ENCODE measurements around the gene RXFP3. TPM values are rescaled to one million over a fixed set of nuclear protein-coding genes. Genes with fewer than 3 reads are reported as not detected.
"Not testable (repeated sequence)": the region's sequence is repeated elsewhere in the genome, so short reads cannot be mapped to it uniquely, and the experiment has no call there.

RXFP3 gene
- total RNA-seq, 1 experiment from 2014 or later: not detected

GRCh38 chr5:33944543-33945132 is 8.5 kb downstream of the RXFP3 start:
- Histone ChIP-seq H3K36me3 (no peaks in the 10 kb centered on the region), H3K4me3 (no peak overlapping the region), H3K4me1 (no peaks in the 10 kb centered on the region), H3K27ac (no peak overlapping the region), H3K27me3 (peaks cover 19% of the 10 kb centered on the region; the same call in 1 of the 2 replicates), H3K9me3 (replicated peaks) (0 out of 2 replicates have a peak, but pooled peaks cover 2% of the 10 kb centered on the region)
- DNase-seq: no peak

GRCh38 chr5:33952175-33952574 is 16.0 kb downstream of the RXFP3 start:
- H3K4me1 ChIP-seq; H3K4me3 ChIP-seq; DNase-seq; H3K27ac ChIP-seq; H3K27me3 ChIP-seq; H3K9me3 ChIP-seq (replicated peaks); H3K36me3 ChIP-seq: not testable (repeated sequence)

- Histone ChIP-seq H3K4me3 (no peak overlapping the region), H3K9me3 (replicated peaks) (no peaks in the 10 kb centered on the region), H3K27ac (no peak overlapping the region), H3K27me3 (no peaks in the 10 kb centered on the region), H3K36me3 (no peaks in the 10 kb centered on the region), H3K4me1 (no peaks in the 10 kb centered on the region)
- DNase-seq: no peak
Measured at GRCh38 chr5:33957577-33958150, 21.5 kb downstream of the RXFP3 start.

- Histone ChIP-seq H3K4me3 (no peak overlapping the region), H3K27me3 (no peaks in the 10 kb centered on the region), H3K9me3 (replicated peaks) (no peaks in the 10 kb centered on the region), H3K27ac (no peak overlapping the region), H3K4me1 (no peaks in the 10 kb centered on the region), H3K36me3 (no peaks in the 10 kb centered on the region)
- DNase-seq: no peak
Measured at GRCh38 chr5:33958176-33958575, 22.0 kb downstream of the RXFP3 start.

GRCh38 chr5:33964132-33964700 is 28.0 kb downstream of the RXFP3 start:
- Histone ChIP-seq H3K9me3 (replicated peaks) (no peaks in the 10 kb centered on the region), H3K4me1 (no peaks in the 10 kb centered on the region), H3K36me3 (no peaks in the 10 kb centered on the region), H3K4me3 (no peak overlapping the region), H3K27me3 (no peaks in the 10 kb centered on the region), H3K27ac (no peak overlapping the region)
- no peak for DNase-seq

GRCh38 chr5:33966805-33967204 is 30.6 kb downstream of the RXFP3 start:
- no peaks in the 10 kb centered on the region for H3K36me3 ChIP-seq
- H3K4me1 ChIP-seq: no peaks in the 10 kb centered on the region
- H3K27me3 ChIP-seq: no peaks in the 10 kb centered on the region
- DNase-seq: no peak
- no peaks in the 10 kb centered on the region; the same call in 1 of the 2 replicates for H3K9me3 ChIP-seq (replicated peaks)
- no peak overlapping the region for H3K4me3 ChIP-seq
- H3K27ac ChIP-seq: no peak overlapping the region

GRCh38 chr5:33968211-33969005 is 32.2 kb downstream of the RXFP3 start:
- Histone ChIP-seq H3K27ac (no peak overlapping the region), H3K4me3 (no peak overlapping the region), H3K9me3 (replicated peaks) (no peaks in the 10 kb centered on the region; the same call in 1 of the 2 replicates), H3K4me1 (no peaks in the 10 kb centered on the region), H3K36me3 (no peaks in the 10 kb centered on the region), H3K27me3 (no peaks in the 10 kb centered on the region)
- DNase-seq: no peak

GRCh38 chr5:33969572-33970452 is 33.6 kb downstream of the RXFP3 start:
- Histone ChIP-seq H3K9me3 (replicated peaks) (no peaks in the 10 kb centered on the region; the same call in 1 of the 2 replicates), H3K36me3 (no peaks in the 10 kb centered on the region), H3K4me1 (no peaks in the 10 kb centered on the region), H3K27ac (no peak overlapping the region), H3K27me3 (no peaks in the 10 kb centered on the region), H3K4me3 (no peak overlapping the region)
- DNase-seq: peak; percentile 35 to 73

GRCh38 chr5:33973271-33973670 is 37.1 kb downstream of the RXFP3 start:
- Histone ChIP-seq H3K9me3 (replicated peaks) (no peaks in the 10 kb centered on the region; the same call in 1 of the 2 replicates), H3K4me3 (no peak overlapping the region), H3K36me3 (no peaks in the 10 kb centered on the region), H3K4me1 (no peaks in the 10 kb centered on the region), H3K27ac (no peak overlapping the region), H3K27me3 (no peaks in the 10 kb centered on the region)
- no peak for DNase-seq

GRCh38 chr5:33975852-33976251 is 39.7 kb downstream of the RXFP3 start:
- no peak overlapping the region for H3K4me3 ChIP-seq
- H3K4me1 ChIP-seq: no peaks in the 10 kb centered on the region
- H3K9me3 ChIP-seq (replicated peaks): no peaks in the 10 kb centered on the region; the same call in 1 of the 2 replicates
- H3K27me3 ChIP-seq: 0 out of 2 replicates have a peak, but pooled peaks cover 5% of the 10 kb centered on the region
- H3K27ac ChIP-seq: no peak overlapping the region
- H3K36me3 ChIP-seq: no peaks in the 10 kb centered on the region
- no peak for DNase-seq

- Histone ChIP-seq H3K36me3 (no peaks in the 10 kb centered on the region), H3K27me3 (0 out of 2 replicates have a peak, but pooled peaks cover 5% of the 10 kb centered on the region), H3K4me3 (no peak overlapping the region), H3K27ac (no peak overlapping the region), H3K9me3 (replicated peaks) (no peaks in the 10 kb centered on the region; the same call in 1 of the 2 replicates), H3K4me1 (no peaks in the 10 kb centered on the region)
- no peak for DNase-seq
Measured at GRCh38 chr5:33976307-33976706, 40.1 kb downstream of the RXFP3 start.

- H3K27me3 ChIP-seq: 0 out of 2 replicates have a peak, but pooled peaks cover 5% of the 10 kb centered on the region
- no peaks in the 10 kb centered on the region for H3K4me1 ChIP-seq
- H3K4me3 ChIP-seq: no peak overlapping the region
- no peak for DNase-seq
- no peaks in the 10 kb centered on the region for H3K36me3 ChIP-seq
- H3K9me3 ChIP-seq (replicated peaks): no peaks in the 10 kb centered on the region; the same call in 1 of the 2 replicates
- no peak overlapping the region for H3K27ac ChIP-seq
Measured at GRCh38 chr5:33978306-33978705, 42.1 kb downstream of the RXFP3 start.

- H3K27me3 ChIP-seq: 0 out of 2 replicates have a peak, but pooled peaks cover 5% of the 10 kb centered on the region
- no peak for DNase-seq
- H3K27ac ChIP-seq: no peak overlapping the region
- no peaks in the 10 kb centered on the region for H3K9me3 ChIP-seq (replicated peaks)
- no peak overlapping the region for H3K4me3 ChIP-seq
- H3K4me1 ChIP-seq: no peaks in the 10 kb centered on the region
- H3K36me3 ChIP-seq: no peaks in the 10 kb centered on the region
Measured at GRCh38 chr5:33980030-33980429, 43.8 kb downstream of the RXFP3 start.

Measured in SJCRH30 (cell line).